Spleen (tissue), 11 donors: ENCODE results near the gene EFCAB9. TPM values are rescaled to one million over a fixed set of nuclear protein-coding genes. Genes with fewer than 3 reads are reported as not detected.
A peak's percentile ranks its signal among the peaks of the same experiment; 100 is the strongest.

Source experiments
- DNase-seq: peaks from one replicate; pipeline ENCODE4 v3.0.0-alpha.2; 2020
- H3K27ac ChIP-seq, 8 donors: fragments of 200-600 bp; sonication (generic) in 7 of 8; 1 replicate in 4 of 8; 2 replicates in 4 of 8; pipeline versions ENCODE4 v1.5.0 to v1.8.0; 2016 to 2021; ENCODE audit warnings: inconsistent platforms in 4 of 8, mild to moderate bottlenecking in 4 of 8, moderate library complexity in 1 of 8
- H3K27me3 ChIP-seq, 7 donors: fragments of 200-600 bp; sonication (generic) in 6 of 7; replicated peaks in 1 of 7; 1 replicate in 4 of 7; 2 replicates in 3 of 7; pipeline versions ENCODE4 v1.5.0 to v1.8.0; 2016 to 2021; ENCODE audit warnings: inconsistent platforms in 3 of 7, mild to moderate bottlenecking in 1 of 7
- H3K36me3 ChIP-seq, 6 donors: fragments of 200-600 bp; sonication (generic) in 5 of 6; 1 replicate in 4 of 6; 2 replicates in 2 of 6; pipeline versions ENCODE4 v1.5.0 to v1.8.0; 2016 to 2021; ENCODE audit warnings: inconsistent platforms in 2 of 6
- H3K4me1 ChIP-seq, 6 donors: fragments of 200-600 bp; sonication (generic) in 5 of 6; 1 replicate in 3 of 6; 2 replicates in 3 of 6; pipeline versions ENCODE4 v1.5.0 to v1.8.0; 2016 to 2021; ENCODE audit warnings: inconsistent platforms in 3 of 6
- H3K4me3 ChIP-seq, 8 donors: fragments of 200-600 bp; sonication (generic) in 7 of 8; 1 replicate in 4 of 8; 2 replicates in 4 of 8; pipeline versions ENCODE4 v1.5.0 to v1.8.0; 2016 to 2021; ENCODE audit warnings: inconsistent platforms in 4 of 8, mild to moderate bottlenecking in 4 of 8, moderate library complexity in 2 of 8
- H3K9me3 ChIP-seq, 8 donors: fragments of 200-600 bp; sonication (generic) in 7 of 8; 1 replicate in 4 of 8; 2 replicates in 4 of 8; pipeline versions ENCODE4 v1.5.0 to v1.8.0; 2016 to 2021; ENCODE audit warnings: inconsistent platforms in 4 of 8
- POLR2A ChIP-seq, 3 donors: fragments of 450-650 bp; IDR thresholded peaks; one replicate each; pipeline ENCODE4 v1.5.1; 2017; ENCODE audit warnings: antibody characterized with exemption in 3 of 3, mild to moderate bottlenecking in 1 of 3
- POLR2AphosphoS5 ChIP-seq, 3 donors: sonication (generic); formaldehyde crosslinking; IDR thresholded peaks; one replicate each; pipeline ENCODE4 v1.5.1; 2017; ENCODE audit warnings: antibody characterized with exemption in 3 of 3
- whole genome bisulfite sequencing, 5 donors: extraction: QIAGEN DNeasy Blood & Tissue Kit in 3 of 5; methylation state at CpG; one replicate each; pipeline versions ENCODE4 v1.1.5 to v1.1.7; 2013 to 2018; 5-methylcytosine and 5-hydroxymethylcytosine counted together
- intact Hi-C: fragments of 100-400 bp; cut with DNase I; formaldehyde crosslinking; loops from one replicate; pipeline ENCODE4 v1.15.0; 2023; ENCODE audit warnings: low total_unique reads
- polyA plus RNA-seq, 3 donors: library from polyadenylated mRNA; stranded (reverse); fragments of 200-250 nt; gene quantifications; one replicate each; pipeline ENCODE4 v1.2.1, GENCODE V29; 2013
- total RNA-seq, 7 donors: library from RNA; depleted of rRNA in 3 of 7; stranded (reverse); fragments of >200 nt in 3 of 7; fragmentation: NEBNext Ultra II Directional in 4 of 7; extraction: Animal tissue kit (Norgen Biotek cat#: 25700) in 4 of 7; gene quantifications; one replicate each; pipeline versions ENCODE4 v1.1.0 to v1.2.1, GENCODE V29; 2016 to 2021
- TF ChIP-seq, protein P1 (sequence below), 11 experiments: fragments of 200-600 bp in 7 of 11; fragments of 450-650 bp in 4 of 11; sonication (generic) in 4 of 11; IDR thresholded peaks in 8 of 11; conservative IDR thresholded peaks in 3 of 11; 1 replicate in 7 of 11; 2 replicates in 4 of 11; pipeline versions ENCODE4 v1.4.0 to v1.8.0; 2016 to 2021; ENCODE audit warnings: antibody characterized with exemption in 11 of 11, inconsistent platforms in 4 of 11, mild to moderate bottlenecking in 1 of 11
- donor health status: healthy with polysubstance abuse.
- donor health status: DM: no; HTN: no; CAD: no; lungs with moderate emphysema.
- donor health status: DM: no; HTN: no; CAD: no.
- donor health status: Bipolar disorder and iron deficiency.
- donor health status: healthy.
- donor health status: DM: no; HTN: no; CAD: no.
- donor health status: DM: yes; HTN: yes; CAD: no.

EFCAB9 gene
- total and polyA plus RNA-seq, 10 donors, result not detected

DNA sequence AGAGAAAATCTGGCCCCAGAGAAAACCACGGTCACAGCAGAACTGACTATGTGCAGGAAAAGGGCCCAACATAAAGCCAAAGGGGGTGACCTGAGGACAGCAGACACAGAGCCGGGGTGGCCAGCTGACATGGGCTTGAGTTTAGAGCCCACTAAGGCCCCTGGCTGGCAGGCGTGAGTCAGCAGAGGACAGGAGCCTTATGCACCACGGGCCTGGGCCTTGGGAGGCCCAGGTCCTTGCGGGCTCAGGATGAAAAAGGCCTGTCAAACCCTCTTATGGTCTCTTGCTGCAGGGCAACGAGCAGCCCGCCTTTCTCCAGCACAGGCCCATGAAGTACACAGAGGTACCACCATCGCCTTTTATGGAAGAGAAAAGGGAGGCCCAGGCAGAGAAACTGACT is 25.7 kb upstream of the EFCAB9 start:
- peak overlapping the region in 3 of 8 donors; percentile 0 to 60 (median 43) for H3K27ac ChIP-seq
- H3K9me3 ChIP-seq, result no peaks in the 10 kb centered on the region
- DNase-seq, result no peak
- no peak for TF ChIP-seq POLR2A (IDR thresholded peaks at IDR 0.05)
- H3K36me3 ChIP-seq, result peaks cover 0 to 75% (median 5%) of the 10 kb centered on the region in 6 donors
- H3K4me1 ChIP-seq, result peaks cover 21 to 100% (median 87%) of the 10 kb centered on the region in 6 donors
- no peaks in the 10 kb centered on the region for H3K27me3 ChIP-seq
- 63 to 89% (median 86%) methylated on average over 3 to 8 of the region's 8 CpGs for WGBS, 5 donors
- intact Hi-C loops, result no loop called here
- no peak overlapping the region for H3K4me3 ChIP-seq

DNA sequence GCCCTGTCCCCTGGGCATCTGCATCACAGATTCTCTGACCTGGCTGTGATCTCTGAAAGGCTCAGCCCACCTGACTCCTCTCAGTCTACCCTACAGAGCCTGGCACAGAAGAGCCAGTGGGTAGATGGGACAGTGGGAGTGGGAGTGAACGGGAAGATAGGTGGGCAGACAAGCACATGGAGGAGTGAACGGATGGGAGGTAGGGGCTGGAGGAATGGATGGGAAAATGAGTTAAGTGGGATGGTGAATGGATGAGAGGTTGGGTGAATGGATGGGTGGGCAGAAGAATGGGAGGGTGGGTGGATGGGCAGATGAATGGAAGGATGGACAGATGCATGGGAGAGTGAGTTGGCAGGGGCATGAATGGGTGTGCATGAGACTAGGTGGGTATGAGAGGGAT is 24.8 kb upstream of the EFCAB9 start:
- Histone ChIP-seq H3K27ac (peak overlapping the region in 2 of 8 donors; percentile 43 to 60), H3K4me3 (no peak overlapping the region), H3K36me3 (peaks cover 0 to 74% (median 5%) of the 10 kb centered on the region in 6 donors), H3K27me3 (no peaks in the 10 kb centered on the region), H3K4me1 (peaks cover 27 to 100% (median 88%) of the 10 kb centered on the region in 6 donors), H3K9me3 (no peaks in the 10 kb centered on the region)
- intact Hi-C loops, result no loop called here
- TF ChIP-seq POLR2A (IDR thresholded peaks at IDR 0.05) (no peak), POLR2AphosphoS5 (IDR thresholded peaks at IDR 0.05) (no peak)
- TF ChIP-seq, protein P1, sequence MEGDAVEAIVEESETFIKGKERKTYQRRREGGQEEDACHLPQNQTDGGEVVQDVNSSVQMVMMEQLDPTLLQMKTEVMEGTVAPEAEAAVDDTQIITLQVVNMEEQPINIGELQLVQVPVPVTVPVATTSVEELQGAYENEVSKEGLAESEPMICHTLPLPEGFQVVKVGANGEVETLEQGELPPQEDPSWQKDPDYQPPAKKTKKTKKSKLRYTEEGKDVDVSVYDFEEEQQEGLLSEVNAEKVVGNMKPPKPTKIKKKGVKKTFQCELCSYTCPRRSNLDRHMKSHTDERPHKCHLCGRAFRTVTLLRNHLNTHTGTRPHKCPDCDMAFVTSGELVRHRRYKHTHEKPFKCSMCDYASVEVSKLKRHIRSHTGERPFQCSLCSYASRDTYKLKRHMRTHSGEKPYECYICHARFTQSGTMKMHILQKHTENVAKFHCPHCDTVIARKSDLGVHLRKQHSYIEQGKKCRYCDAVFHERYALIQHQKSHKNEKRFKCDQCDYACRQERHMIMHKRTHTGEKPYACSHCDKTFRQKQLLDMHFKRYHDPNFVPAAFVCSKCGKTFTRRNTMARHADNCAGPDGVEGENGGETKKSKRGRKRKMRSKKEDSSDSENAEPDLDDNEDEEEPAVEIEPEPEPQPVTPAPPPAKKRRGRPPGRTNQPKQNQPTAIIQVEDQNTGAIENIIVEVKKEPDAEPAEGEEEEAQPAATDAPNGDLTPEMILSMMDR (IDR thresholded peaks at IDR 0.05 in 8 of 11, conservative IDR thresholded peaks at IDR 0.05 in 3 of 11), result no peak
- DNase-seq, result no peak
- WGBS, 5 donors, result 88 to 100% (median 96%) methylated on average over 2 of the region's 2 CpGs

DNA sequence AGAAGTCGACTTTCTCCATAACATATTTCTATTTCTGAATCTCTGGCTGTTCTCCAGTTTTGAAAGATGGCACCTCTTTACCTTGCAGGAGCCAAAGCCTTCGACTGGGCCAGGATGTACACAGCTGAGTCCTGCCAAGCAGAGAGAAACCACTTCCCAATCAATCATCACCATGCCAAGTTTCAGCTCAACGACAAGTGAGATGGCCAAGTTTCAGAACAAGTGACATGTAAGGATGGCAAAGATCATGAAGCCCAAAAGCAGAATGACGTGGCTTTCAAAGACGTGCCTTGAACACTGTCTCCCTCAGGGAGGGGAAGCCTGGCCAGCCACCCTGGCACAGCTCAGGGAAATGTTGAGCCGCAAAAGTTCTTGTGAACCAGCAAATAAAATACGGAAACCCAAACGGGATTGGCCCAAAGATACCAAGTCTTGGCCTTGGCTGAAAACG is 23.7 kb upstream of the EFCAB9 start:
- intact Hi-C loops, result no loop called here
- peak overlapping the region in 3 of 8 donors; percentile 8 to 54 (median 23) for H3K27ac ChIP-seq
- no peak for TF ChIP-seq POLR2A (IDR thresholded peaks at IDR 0.05)
- TF ChIP-seq, protein P1 (IDR thresholded peaks at IDR 0.05 in 8 of 11, conservative IDR thresholded peaks at IDR 0.05 in 3 of 11), result no peak
- TF ChIP-seq POLR2AphosphoS5 (IDR thresholded peaks at IDR 0.05), result no peak
- DNase-seq, result no peak
- no peaks in the 10 kb centered on the region for H3K9me3 ChIP-seq
- H3K4me3 ChIP-seq, result no peak overlapping the region
- WGBS, 5 donors, result 58 to 66% (median 60%) methylated on average over 9 of the region's 9 CpGs
- H3K27me3 ChIP-seq, result peaks cover 0 to 4% (median 0%) of the 10 kb centered on the region in 7 donors
- H3K4me1 ChIP-seq, result peaks cover 17 to 100% (median 87%) of the 10 kb centered on the region in 6 donors
- H3K36me3 ChIP-seq, result peaks cover 0 to 63% (median 5%) of the 10 kb centered on the region in 6 donors

DNA sequence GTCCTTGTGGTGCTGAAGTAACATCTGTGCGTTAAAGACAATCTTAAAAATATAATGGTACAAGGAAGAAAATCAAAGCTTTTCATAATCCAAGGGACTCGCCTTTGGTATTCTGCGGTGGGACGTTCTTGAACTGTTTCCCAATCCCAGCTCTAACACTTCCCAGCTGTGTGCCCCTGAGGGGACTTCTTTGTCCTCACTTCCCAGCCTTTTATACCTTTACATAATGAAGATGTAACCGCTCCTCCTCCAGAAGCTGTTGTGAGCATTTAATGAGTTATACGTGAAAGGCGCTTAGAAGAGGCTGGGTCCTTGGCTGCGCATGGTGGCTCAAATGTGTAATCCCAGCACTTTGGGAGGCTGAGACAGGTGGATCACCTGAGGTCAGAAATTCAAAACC is 22.9 kb upstream of the EFCAB9 start:
- peaks cover 0 to 55% (median 5%) of the 10 kb centered on the region in 6 donors for H3K36me3 ChIP-seq
- intact Hi-C loops, result no loop called here
- H3K4me3 ChIP-seq, result no peak overlapping the region
- peaks cover 0 to 7% (median 0%) of the 10 kb centered on the region in 7 donors for H3K27me3 ChIP-seq
- no peak for DNase-seq
- TF ChIP-seq POLR2A (IDR thresholded peaks at IDR 0.05) (no peak), POLR2AphosphoS5 (IDR thresholded peaks at IDR 0.05) (no peak)
- TF ChIP-seq, protein P1 (IDR thresholded peaks at IDR 0.05 in 8 of 11, conservative IDR thresholded peaks at IDR 0.05 in 3 of 11), result no peak
- WGBS, 5 donors, result 85 to 98% (median 91%) methylated on average over 8 of the region's 8 CpGs
- H3K27ac ChIP-seq, result peak overlapping the region in 1 of 8 donors; percentile 54
- peaks cover 19 to 100% (median 87%) of the 10 kb centered on the region in 6 donors for H3K4me1 ChIP-seq
- no peaks in the 10 kb centered on the region for H3K9me3 ChIP-seq
